ENCODE measurements around the gene RBBP8NL. TPM values are rescaled to one million over a fixed set of nuclear protein-coding genes. Genes with fewer than 3 reads are reported as not detected.

Gene RBBP8NL
- total RNA-seq, 1 experiment from 2014 or later, result 1.5 TPM

DNA sequence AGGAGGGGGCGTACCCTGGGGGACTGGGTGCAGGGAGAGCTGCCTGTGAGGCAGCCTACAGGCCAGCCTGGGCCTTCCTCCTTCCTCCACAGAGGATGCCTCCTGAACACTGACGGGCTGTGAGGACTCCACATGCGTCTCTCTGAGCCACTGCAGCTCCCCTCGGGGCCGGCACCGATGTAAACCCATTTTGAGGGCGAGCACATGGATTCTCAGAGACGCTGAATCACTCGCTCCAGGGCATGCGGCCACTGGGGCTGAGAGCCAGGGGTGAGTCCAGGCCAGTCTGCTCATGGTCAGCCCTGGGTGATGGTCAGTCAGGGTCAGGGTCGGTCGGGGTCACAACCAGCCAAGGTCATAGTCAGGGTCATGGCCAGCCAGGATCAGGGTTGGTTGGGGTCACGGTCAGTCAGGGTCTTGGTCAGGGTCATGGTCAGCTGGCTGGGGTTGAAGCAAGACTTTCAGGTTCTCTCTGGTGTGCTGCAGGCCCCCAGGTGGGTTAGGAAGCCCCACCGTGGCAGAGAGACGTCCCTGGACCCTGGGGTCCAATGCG is 14.7 kb upstream of the RBBP8NL start:
- CTCF ChIA-PET, result interaction anchor here (1.1 kb wide), 1 partner anchor 32 kb away, joined by 3 read pairs; no protein-coding TSS in a partner anchor
- ATAC-seq, result no peak

DNA sequence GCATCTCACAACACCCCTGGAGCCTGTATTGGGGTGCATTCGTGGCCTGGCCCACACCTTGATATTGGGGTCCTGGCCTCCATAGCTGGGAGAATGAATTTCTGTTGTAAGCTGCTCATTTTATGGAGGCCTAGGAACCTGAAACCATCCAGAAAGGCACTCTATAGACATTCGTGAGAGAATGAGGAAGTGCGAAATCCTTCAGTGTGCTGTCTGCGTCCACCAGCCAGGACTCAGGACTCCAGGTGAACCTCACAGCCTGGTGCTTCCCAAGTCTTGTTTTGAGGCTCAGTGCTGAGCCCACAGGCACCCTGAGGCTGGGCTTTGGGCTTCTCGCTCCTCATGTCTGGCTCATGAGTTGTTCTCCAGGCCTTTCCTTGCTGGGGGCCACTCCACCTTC is 11.9 kb upstream of the RBBP8NL start:
- no peak for ATAC-seq
- CTCF ChIA-PET, result interaction anchor here (0.7 to 3.1 kb wide), 3 partner anchors 11 to 29 kb away, joined by 3 to 12 read pairs (median 10); partner anchors contain the start of gene RBBP8NL
- Mint-ChIP-seq H3K27me3 (ENCODE audit: low read depth) (no peaks in the 10 kb centered on the region; the same call in none of the 2 replicates), H3K4me1 (no peaks in the 10 kb centered on the region), H3K9me3 (peaks cover 4% of the 10 kb centered on the region), H3K36me3 (no peaks in the 10 kb centered on the region), H3K27ac (no peak overlapping the region), H3K4me3 (no peak overlapping the region)
- no peak for TF ChIP-seq CBFB (CRISPR knock-in tag; IDR thresholded peaks at IDR 0.05; ENCODE audit: low read depth)
- TF ChIP-seq FOXP1 (CRISPR knock-in tag; IDR thresholded peaks at IDR 0.05; ENCODE audit: borderline replicate concordance), result no peak
- no peak for TF ChIP-seq TEAD1 (CRISPR knock-in tag; IDR thresholded peaks at IDR 0.05)
- no peak for TF ChIP-seq HMGA2 (CRISPR knock-in tag; IDR thresholded peaks at IDR 0.05)
- no peak for TF ChIP-seq GTF2I (CRISPR knock-in tag; conservative IDR thresholded peaks at IDR 0.05)
- TF ChIP-seq, protein P1, sequence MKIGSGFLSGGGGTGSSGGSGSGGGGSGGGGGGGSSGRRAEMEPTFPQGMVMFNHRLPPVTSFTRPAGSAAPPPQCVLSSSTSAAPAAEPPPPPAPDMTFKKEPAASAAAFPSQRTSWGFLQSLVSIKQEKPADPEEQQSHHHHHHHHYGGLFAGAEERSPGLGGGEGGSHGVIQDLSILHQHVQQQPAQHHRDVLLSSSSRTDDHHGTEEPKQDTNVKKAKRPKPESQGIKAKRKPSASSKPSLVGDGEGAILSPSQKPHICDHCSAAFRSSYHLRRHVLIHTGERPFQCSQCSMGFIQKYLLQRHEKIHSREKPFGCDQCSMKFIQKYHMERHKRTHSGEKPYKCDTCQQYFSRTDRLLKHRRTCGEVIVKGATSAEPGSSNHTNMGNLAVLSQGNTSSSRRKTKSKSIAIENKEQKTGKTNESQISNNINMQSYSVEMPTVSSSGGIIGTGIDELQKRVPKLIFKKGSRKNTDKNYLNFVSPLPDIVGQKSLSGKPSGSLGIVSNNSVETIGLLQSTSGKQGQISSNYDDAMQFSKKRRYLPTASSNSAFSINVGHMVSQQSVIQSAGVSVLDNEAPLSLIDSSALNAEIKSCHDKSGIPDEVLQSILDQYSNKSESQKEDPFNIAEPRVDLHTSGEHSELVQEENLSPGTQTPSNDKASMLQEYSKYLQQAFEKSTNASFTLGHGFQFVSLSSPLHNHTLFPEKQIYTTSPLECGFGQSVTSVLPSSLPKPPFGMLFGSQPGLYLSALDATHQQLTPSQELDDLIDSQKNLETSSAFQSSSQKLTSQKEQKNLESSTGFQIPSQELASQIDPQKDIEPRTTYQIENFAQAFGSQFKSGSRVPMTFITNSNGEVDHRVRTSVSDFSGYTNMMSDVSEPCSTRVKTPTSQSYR (CRISPR knock-in tag; IDR thresholded peaks at IDR 0.05), result no peak
- TF ChIP-seq ATF3 (CRISPR knock-in tag; conservative IDR thresholded peaks at IDR 0.05), result no peak
- no peak for TF ChIP-seq OVOL2 (CRISPR knock-in tag; IDR thresholded peaks at IDR 0.05; ENCODE audit: borderline replicate concordance)
- no peak for TF ChIP-seq RELA (CRISPR knock-in tag; IDR thresholded peaks at IDR 0.05; ENCODE audit: borderline replicate concordance)
- TF ChIP-seq CREM (CRISPR knock-in tag; IDR thresholded peaks at IDR 0.05), result no peak
- no peak for TF ChIP-seq NR2C2 (CRISPR knock-in tag; IDR thresholded peaks at IDR 0.05)
- no peak for TF ChIP-seq ZBTB21 (CRISPR knock-in tag; IDR thresholded peaks at IDR 0.05; ENCODE audit: borderline replicate concordance)
- TF ChIP-seq JUN (CRISPR knock-in tag; IDR thresholded peaks at IDR 0.05), result no peak
- no peak for TF ChIP-seq MYBL2 (CRISPR knock-in tag; IDR thresholded peaks at IDR 0.05)
- DNase-seq (ENCODE audit: low spot score), result no peak
- POLR2A ChIA-PET, result no interaction called here

More for the DNA sequence above, 14.7 kb upstream of the RBBP8NL start:
- peaks cover 4% of the 10 kb centered on the region for H3K9me3 Mint-ChIP-seq
- no peaks in the 10 kb centered on the region for H3K4me1 Mint-ChIP-seq
- POLR2A ChIA-PET, result interaction anchor here (0.6 kb wide), 1 partner anchor 468 kb away, joined by 3 read pairs; no protein-coding TSS in a partner anchor
- H3K36me3 Mint-ChIP-seq, result no peaks in the 10 kb centered on the region
- H3K4me3 Mint-ChIP-seq, result no peak overlapping the region
- TF ChIP-seq ZNF121 (CRISPR knock-in tag; IDR thresholded peaks at IDR 0.05) (no peak), FOXP4 (CRISPR knock-in tag; IDR thresholded peaks at IDR 0.05) (no peak), SP1 (CRISPR knock-in tag; conservative IDR thresholded peaks at IDR 0.05) (no peak), NFYB (CRISPR knock-in tag; conservative IDR thresholded peaks at IDR 0.05; ENCODE audit: low read depth) (no peak), ZBTB43 (CRISPR knock-in tag; IDR thresholded peaks at IDR 0.05) (no peak), ZNF263 (CRISPR knock-in tag; IDR thresholded peaks at IDR 0.05; ENCODE audit: low read depth) (no peak), GABPB1 (CRISPR knock-in tag; IDR thresholded peaks at IDR 0.05) (no peak), SMAD3 (CRISPR knock-in tag; IDR thresholded peaks at IDR 0.05; ENCODE audit: borderline replicate concordance) (no peak), ELF4 (CRISPR knock-in tag; IDR thresholded peaks at IDR 0.05; ENCODE audit: low read depth) (no peak)
- no peak for DNase-seq (ENCODE audit: low spot score)
- no peak overlapping the region for H3K27ac Mint-ChIP-seq
- no peaks in the 10 kb centered on the region; the same call in 1 of the 2 replicates for H3K27me3 Mint-ChIP-seq (ENCODE audit: low read depth)

Data from WTC11 (cell line).